ENCODE data around the gene PLXNC1.

PLXNC1 gene

GRCh38 chr12:94147991-94148738 lies at the start of gene PLXNC1:
TSS of gene PLXNC1 (plus strand) at chr12:94148577. CDS start at chr12:94148972, 395 bp downstream.
- Histone ChIP-seq H3K27me3 (ENCODE audit: control insufficient read depth, insufficient read depth, low read length) (peaks cover 4% of the 10 kb centered on the region), H3K27ac (ENCODE audit: low read depth, low read length) (no peak within 1 kb of the TSS), H3K36me3 (ENCODE audit: control insufficient read depth, insufficient read depth, low read length) (no peaks in the 10 kb centered on the region), H3K9ac (ENCODE audit: low read length) (no peak within 1 kb of the TSS), H3K4me1 (ENCODE audit: control insufficient read depth, insufficient read depth, low read length) (no peaks in the 10 kb centered on the region), H3K4me3 (ENCODE audit: low read length) (peak within 1 kb of the TSS; percentile 76)

GRCh38 chr12:94099191-94099590 lies 49.2 kb upstream of the PLXNC1 start:
- Histone ChIP-seq H3K9ac (ENCODE audit: low read length) (no peak overlapping the region), H3K27ac (ENCODE audit: low read depth, low read length) (no peak overlapping the region), H3K4me1 (ENCODE audit: control insufficient read depth, insufficient read depth, low read length) (no peaks in the 10 kb centered on the region), H3K27me3 (ENCODE audit: control insufficient read depth, insufficient read depth, low read length) (no peaks in the 10 kb centered on the region), H3K36me3 (ENCODE audit: control insufficient read depth, insufficient read depth, low read length) (no peaks in the 10 kb centered on the region), H3K4me3 (ENCODE audit: low read length) (no peak overlapping the region)

- H3K4me1 ChIP-seq (ENCODE audit: control insufficient read depth, insufficient read depth, low read length): no peaks in the 10 kb centered on the region
- no peak overlapping the region for H3K4me3 ChIP-seq (ENCODE audit: low read length)
- no peak overlapping the region for H3K9ac ChIP-seq (ENCODE audit: low read length)
- no peaks in the 10 kb centered on the region for H3K27me3 ChIP-seq (ENCODE audit: control insufficient read depth, insufficient read depth, low read length)
- H3K36me3 ChIP-seq (ENCODE audit: control insufficient read depth, insufficient read depth, low read length): no peaks in the 10 kb centered on the region
- no peak overlapping the region for H3K27ac ChIP-seq (ENCODE audit: low read depth, low read length)
These were observed 48.7 kb upstream of the PLXNC1 start for GRCh38 chr12:94099632-94100031.

- Histone ChIP-seq H3K4me1 (ENCODE audit: control insufficient read depth, insufficient read depth, low read length) (no peaks in the 10 kb centered on the region), H3K27me3 (ENCODE audit: control insufficient read depth, insufficient read depth, low read length) (no peaks in the 10 kb centered on the region), H3K9ac (ENCODE audit: low read length) (no peak overlapping the region), H3K4me3 (ENCODE audit: low read length) (no peak overlapping the region), H3K36me3 (ENCODE audit: control insufficient read depth, insufficient read depth, low read length) (no peaks in the 10 kb centered on the region), H3K27ac (ENCODE audit: low read depth, low read length) (no peak overlapping the region)
These were observed 48.2 kb upstream of the PLXNC1 start for GRCh38 chr12:94100211-94100627.

GRCh38 chr12:94100990-94101737 lies 47.2 kb upstream of the PLXNC1 start:
- Histone ChIP-seq H3K4me3 (ENCODE audit: low read length) (peak overlapping the region; percentile 71), H3K27me3 (ENCODE audit: control insufficient read depth, insufficient read depth, low read length) (no peaks in the 10 kb centered on the region), H3K27ac (ENCODE audit: low read depth, low read length) (no peak overlapping the region)

GRCh38 chr12:94101738-94102660 lies 46.4 kb upstream of the PLXNC1 start:
- Histone ChIP-seq H3K27me3 (ENCODE audit: control insufficient read depth, insufficient read depth, low read length) (no peaks in the 10 kb centered on the region), H3K4me1 (ENCODE audit: control insufficient read depth, insufficient read depth, low read length) (no peaks in the 10 kb centered on the region), H3K36me3 (ENCODE audit: control insufficient read depth, insufficient read depth, low read length) (no peaks in the 10 kb centered on the region), H3K4me3 (ENCODE audit: low read length) (peak overlapping the region; percentile 71), H3K27ac (ENCODE audit: low read depth, low read length) (no peak overlapping the region), H3K9ac (ENCODE audit: low read length) (no peak overlapping the region)

More at GRCh38 chr12:94100990-94101737, 47.2 kb upstream of the PLXNC1 start:
- Histone ChIP-seq H3K4me1 (ENCODE audit: control insufficient read depth, insufficient read depth, low read length) (no peaks in the 10 kb centered on the region), H3K9ac (ENCODE audit: low read length) (no peak overlapping the region), H3K36me3 (ENCODE audit: control insufficient read depth, insufficient read depth, low read length) (no peaks in the 10 kb centered on the region)

- Histone ChIP-seq H3K4me3 (ENCODE audit: low read length) (no peak overlapping the region), H3K4me1 (ENCODE audit: control insufficient read depth, insufficient read depth, low read length) (no peaks in the 10 kb centered on the region), H3K9ac (ENCODE audit: low read length) (no peak overlapping the region), H3K27me3 (ENCODE audit: control insufficient read depth, insufficient read depth, low read length) (no peaks in the 10 kb centered on the region), H3K36me3 (ENCODE audit: control insufficient read depth, insufficient read depth, low read length) (no peaks in the 10 kb centered on the region), H3K27ac (ENCODE audit: low read depth, low read length) (no peak overlapping the region)
These were observed 44.4 kb upstream of the PLXNC1 start for GRCh38 chr12:94103986-94104385.

- Histone ChIP-seq H3K36me3 (ENCODE audit: control insufficient read depth, insufficient read depth, low read length) (no peaks in the 10 kb centered on the region), H3K4me3 (ENCODE audit: low read length) (no peak overlapping the region), H3K27me3 (ENCODE audit: control insufficient read depth, insufficient read depth, low read length) (no peaks in the 10 kb centered on the region), H3K4me1 (ENCODE audit: control insufficient read depth, insufficient read depth, low read length) (no peaks in the 10 kb centered on the region), H3K27ac (ENCODE audit: low read depth, low read length) (no peak overlapping the region), H3K9ac (ENCODE audit: low read length) (no peak overlapping the region)
These were observed 40.5 kb upstream of the PLXNC1 start for GRCh38 chr12:94107910-94108309.

GRCh38 chr12:94109160-94109559 lies 39.2 kb upstream of the PLXNC1 start:
- Histone ChIP-seq H3K4me3 (ENCODE audit: low read length) (no peak overlapping the region), H3K27ac (ENCODE audit: low read depth, low read length) (no peak overlapping the region), H3K36me3 (ENCODE audit: control insufficient read depth, insufficient read depth, low read length) (no peaks in the 10 kb centered on the region), H3K9ac (ENCODE audit: low read length) (no peak overlapping the region), H3K4me1 (ENCODE audit: control insufficient read depth, insufficient read depth, low read length) (no peaks in the 10 kb centered on the region), H3K27me3 (ENCODE audit: control insufficient read depth, insufficient read depth, low read length) (no peaks in the 10 kb centered on the region)

GRCh38 chr12:94110258-94110657 lies 38.1 kb upstream of the PLXNC1 start:
- H3K9ac ChIP-seq (ENCODE audit: low read length): no peak overlapping the region
- H3K27me3 ChIP-seq (ENCODE audit: control insufficient read depth, insufficient read depth, low read length): no peaks in the 10 kb centered on the region
- no peak overlapping the region for H3K4me3 ChIP-seq (ENCODE audit: low read length)
- no peaks in the 10 kb centered on the region for H3K36me3 ChIP-seq (ENCODE audit: control insufficient read depth, insufficient read depth, low read length)
- no peaks in the 10 kb centered on the region for H3K4me1 ChIP-seq (ENCODE audit: control insufficient read depth, insufficient read depth, low read length)
- no peak overlapping the region for H3K27ac ChIP-seq (ENCODE audit: low read depth, low read length)

GRCh38 chr12:94111302-94111701 lies 37.1 kb upstream of the PLXNC1 start:
- Histone ChIP-seq H3K4me1 (ENCODE audit: control insufficient read depth, insufficient read depth, low read length) (no peaks in the 10 kb centered on the region), H3K27me3 (ENCODE audit: control insufficient read depth, insufficient read depth, low read length) (no peaks in the 10 kb centered on the region), H3K27ac (ENCODE audit: low read depth, low read length) (no peak overlapping the region), H3K9ac (ENCODE audit: low read length) (no peak overlapping the region), H3K36me3 (ENCODE audit: control insufficient read depth, insufficient read depth, low read length) (no peaks in the 10 kb centered on the region), H3K4me3 (ENCODE audit: low read length) (no peak overlapping the region)

- no peak overlapping the region for H3K9ac ChIP-seq (ENCODE audit: low read length)
- no peaks in the 10 kb centered on the region for H3K4me1 ChIP-seq (ENCODE audit: control insufficient read depth, insufficient read depth, low read length)
- H3K27me3 ChIP-seq (ENCODE audit: control insufficient read depth, insufficient read depth, low read length): no peaks in the 10 kb centered on the region
- H3K4me3 ChIP-seq (ENCODE audit: low read length): no peak overlapping the region
- H3K36me3 ChIP-seq (ENCODE audit: control insufficient read depth, insufficient read depth, low read length): no peaks in the 10 kb centered on the region
- H3K27ac ChIP-seq (ENCODE audit: low read depth, low read length): no peak overlapping the region
These were observed 36.3 kb upstream of the PLXNC1 start for GRCh38 chr12:94112121-94112520.

Measured in rectal smooth muscle tissue (tissue), 1 donor.